ENCODE measurements around the gene SPESP1. TPM values are rescaled to one million over a fixed set of nuclear protein-coding genes. Genes with fewer than 3 reads are reported as not detected.
"Not testable (repeated sequence)": the region's sequence is repeated elsewhere in the genome, so short reads cannot be mapped to it uniquely, and the experiment has no call there.

SPESP1 gene
- total RNA-seq, 2 experiments from 2014 or later = not detected

- Mint-ChIP-seq H3K36me3 (ENCODE audit: low read depth) (no peaks in the 10 kb centered on the region), H3K27me3 (ENCODE audit: low read depth) (peaks cover 25% of the 10 kb centered on the region), H3K4me3 (no peak overlapping the region), H3K9me3 (ENCODE audit: insufficient read depth) (peaks cover 8% of the 10 kb centered on the region), H3K4me1 (ENCODE audit: low read depth) (no peaks in the 10 kb centered on the region), H3K27ac (no peak overlapping the region)
- POLR2A ChIA-PET = no interaction called here
- ATAC-seq = no peak
- CTCF ChIA-PET = no interaction called here
- no peak for DNase-seq
These were observed 37.6 kb downstream of the SPESP1 start for GRCh38 chr15:68967948-68968347.

- Mint-ChIP-seq H3K4me1 (ENCODE audit: low read depth) (no peaks in the 10 kb centered on the region), H3K27ac (no peak overlapping the region), H3K27me3 (ENCODE audit: low read depth) (peaks cover 25% of the 10 kb centered on the region), H3K9me3 (ENCODE audit: insufficient read depth) (peaks cover 8% of the 10 kb centered on the region), H3K4me3 (no peak overlapping the region), H3K36me3 (ENCODE audit: low read depth) (no peaks in the 10 kb centered on the region)
- DNase-seq = no peak
- ATAC-seq = no peak
- CTCF ChIA-PET = no interaction called here
- POLR2A ChIA-PET = no interaction called here
These were observed 39.0 kb downstream of the SPESP1 start for GRCh38 chr15:68969298-68969697.

GRCh38 chr15:68972201-68973065, 42.1 kb downstream of the SPESP1 start:
- Mint-ChIP-seq H3K4me3 (no peak overlapping the region), H3K9me3 (ENCODE audit: insufficient read depth) (peaks cover 17% of the 10 kb centered on the region), H3K4me1 (ENCODE audit: low read depth) (no peaks in the 10 kb centered on the region), H3K27me3 (ENCODE audit: low read depth) (peaks cover 18% of the 10 kb centered on the region), H3K36me3 (ENCODE audit: low read depth) (no peaks in the 10 kb centered on the region), H3K27ac (no peak overlapping the region)
- ATAC-seq = no peak
- CTCF ChIA-PET = no interaction called here
- DNase-seq = no peak
- POLR2A ChIA-PET = no interaction called here

- not testable (repeated sequence) for H3K27ac Mint-ChIP-seq
These were observed 45.4 kb downstream of the SPESP1 start for GRCh38 chr15:68975651-68976160.

GRCh38 chr15:68977426-68977825, 47.1 kb downstream of the SPESP1 start:
- H3K9me3 Mint-ChIP-seq (ENCODE audit: insufficient read depth); H3K4me1 Mint-ChIP-seq (ENCODE audit: low read depth); H3K36me3 Mint-ChIP-seq (ENCODE audit: low read depth); CTCF ChIA-PET; ATAC-seq; DNase-seq; H3K27me3 Mint-ChIP-seq (ENCODE audit: low read depth); POLR2A ChIA-PET; H3K4me3 Mint-ChIP-seq; H3K27ac Mint-ChIP-seq: not testable (repeated sequence)

More at GRCh38 chr15:68975651-68976160, 45.4 kb downstream of the SPESP1 start:
- DNase-seq; H3K36me3 Mint-ChIP-seq (ENCODE audit: low read depth); H3K4me1 Mint-ChIP-seq (ENCODE audit: low read depth); H3K27me3 Mint-ChIP-seq (ENCODE audit: low read depth); H3K4me3 Mint-ChIP-seq; POLR2A ChIA-PET; CTCF ChIA-PET; H3K9me3 Mint-ChIP-seq (ENCODE audit: insufficient read depth); ATAC-seq: not testable (repeated sequence)

GRCh38 chr15:68979006-68979405, 48.7 kb downstream of the SPESP1 start:
- ChIA-PET CTCF (no interaction called here), POLR2A (no interaction called here)
- Mint-ChIP-seq H3K4me3 (no peak overlapping the region), H3K9me3 (ENCODE audit: insufficient read depth) (peaks cover 9% of the 10 kb centered on the region), H3K27ac (no peak overlapping the region), H3K36me3 (ENCODE audit: low read depth) (no peaks in the 10 kb centered on the region), H3K27me3 (ENCODE audit: low read depth) (peaks cover 6% of the 10 kb centered on the region), H3K4me1 (ENCODE audit: low read depth) (no peaks in the 10 kb centered on the region)
- DNase-seq = no peak
- ATAC-seq = no peak

- no peak overlapping the region for H3K27ac Mint-ChIP-seq
- no peaks in the 10 kb centered on the region for H3K36me3 Mint-ChIP-seq (ENCODE audit: low read depth)
- peaks cover 4% of the 10 kb centered on the region for H3K27me3 Mint-ChIP-seq (ENCODE audit: low read depth)
- CTCF ChIA-PET = no interaction called here
- DNase-seq (no peak), ATAC-seq (no peak)
- no peak overlapping the region for H3K4me3 Mint-ChIP-seq
- POLR2A ChIA-PET = no interaction called here
- H3K4me1 Mint-ChIP-seq (ENCODE audit: low read depth) = no peaks in the 10 kb centered on the region
- peaks cover 9% of the 10 kb centered on the region for H3K9me3 Mint-ChIP-seq (ENCODE audit: insufficient read depth)
These were observed 49.5 kb downstream of the SPESP1 start for GRCh38 chr15:68979816-68980215.

- Mint-ChIP-seq H3K9me3 (ENCODE audit: insufficient read depth) (peaks cover 9% of the 10 kb centered on the region), H3K4me3 (no peak overlapping the region), H3K4me1 (ENCODE audit: low read depth) (no peaks in the 10 kb centered on the region), H3K27ac (no peak overlapping the region), H3K27me3 (ENCODE audit: low read depth) (peaks cover 4% of the 10 kb centered on the region), H3K36me3 (ENCODE audit: low read depth) (no peaks in the 10 kb centered on the region)
- ChIA-PET CTCF (interaction anchor here (1.1 kb wide), 1 partner anchor 9 kb away, joined by 3 read pairs; no protein-coding TSS in a partner anchor), POLR2A (no interaction called here)
- ATAC-seq = no peak
- no peak for DNase-seq
These were observed 50.5 kb downstream of the SPESP1 start for GRCh38 chr15:68980786-68981185.

GRCh38 chr15:68981941-68982340, 51.6 kb downstream of the SPESP1 start:
- POLR2A ChIA-PET = no interaction called here
- no peaks in the 10 kb centered on the region for H3K4me1 Mint-ChIP-seq (ENCODE audit: low read depth)
- CTCF ChIA-PET = interaction anchor here (1.1 kb wide), 1 partner anchor 11 kb away, joined by 3 read pairs; no protein-coding TSS in a partner anchor
- no peak overlapping the region for H3K4me3 Mint-ChIP-seq
- H3K27ac Mint-ChIP-seq = no peak overlapping the region
- no peaks in the 10 kb centered on the region for H3K36me3 Mint-ChIP-seq (ENCODE audit: low read depth)
- H3K9me3 Mint-ChIP-seq (ENCODE audit: insufficient read depth) = peaks cover 4% of the 10 kb centered on the region
- peaks cover 2% of the 10 kb centered on the region for H3K27me3 Mint-ChIP-seq (ENCODE audit: low read depth)
- ATAC-seq (no peak), DNase-seq (no peak)

GRCh38 chr15:68982976-68983563, 52.7 kb downstream of the SPESP1 start:
- CTCF ChIA-PET = no interaction called here
- H3K4me1 Mint-ChIP-seq (ENCODE audit: low read depth) = no peaks in the 10 kb centered on the region

GRCh38 chr15:68983961-68984481, 53.7 kb downstream of the SPESP1 start:
- CTCF ChIA-PET = no interaction called here
- no peak for DNase-seq

More at GRCh38 chr15:68982976-68983563, 52.7 kb downstream of the SPESP1 start:
- ATAC-seq (no peak), DNase-seq (no peak)
- H3K9me3 Mint-ChIP-seq (ENCODE audit: insufficient read depth) = no peaks in the 10 kb centered on the region
- no peaks in the 10 kb centered on the region for H3K36me3 Mint-ChIP-seq (ENCODE audit: low read depth)
- H3K4me3 Mint-ChIP-seq = no peak overlapping the region
- no peaks in the 10 kb centered on the region for H3K27me3 Mint-ChIP-seq (ENCODE audit: low read depth)
- POLR2A ChIA-PET = no interaction called here
- no peak overlapping the region for H3K27ac Mint-ChIP-seq

GRCh38 chr15:68984586-68984985, 54.3 kb downstream of the SPESP1 start:
- ATAC-seq = no peak
- Mint-ChIP-seq H3K4me1 (ENCODE audit: low read depth) (no peaks in the 10 kb centered on the region), H3K36me3 (ENCODE audit: low read depth) (no peaks in the 10 kb centered on the region), H3K4me3 (no peak overlapping the region), H3K27me3 (ENCODE audit: low read depth) (peaks cover 3% of the 10 kb centered on the region), H3K27ac (no peak overlapping the region), H3K9me3 (ENCODE audit: insufficient read depth) (no peaks in the 10 kb centered on the region)
- no peak for DNase-seq
- ChIA-PET CTCF (no interaction called here), POLR2A (no interaction called here)

More at GRCh38 chr15:68983961-68984481, 53.7 kb downstream of the SPESP1 start:
- H3K4me3 Mint-ChIP-seq = no peak overlapping the region
- POLR2A ChIA-PET = no interaction called here
- no peaks in the 10 kb centered on the region for H3K4me1 Mint-ChIP-seq (ENCODE audit: low read depth)
- no peaks in the 10 kb centered on the region for H3K9me3 Mint-ChIP-seq (ENCODE audit: insufficient read depth)
- peaks cover 3% of the 10 kb centered on the region for H3K27me3 Mint-ChIP-seq (ENCODE audit: low read depth)
- no peak overlapping the region for H3K27ac Mint-ChIP-seq
- no peak for ATAC-seq
- no peaks in the 10 kb centered on the region for H3K36me3 Mint-ChIP-seq (ENCODE audit: low read depth)

Data from activated CD8-positive, alpha-beta T cell treated with anti-CD3 and anti-CD28 coated beads, Interleukin-2, amount 10 ng/mL, durations not matched to agents 7 days and 5 days (primary cell).